GM19043 (cell line): ENCODE measurements around the gene C4orf54.

Source experiments
- ATAC-seq: cut with Tn5 transposase; IDR thresholded peaks from one replicate; pipeline ENCODE4 v1.9.1; 2021; ENCODE audit warnings: low read depth; ENCODE audit not compliant: unreplicated experiment

C4orf54 gene

DNA sequence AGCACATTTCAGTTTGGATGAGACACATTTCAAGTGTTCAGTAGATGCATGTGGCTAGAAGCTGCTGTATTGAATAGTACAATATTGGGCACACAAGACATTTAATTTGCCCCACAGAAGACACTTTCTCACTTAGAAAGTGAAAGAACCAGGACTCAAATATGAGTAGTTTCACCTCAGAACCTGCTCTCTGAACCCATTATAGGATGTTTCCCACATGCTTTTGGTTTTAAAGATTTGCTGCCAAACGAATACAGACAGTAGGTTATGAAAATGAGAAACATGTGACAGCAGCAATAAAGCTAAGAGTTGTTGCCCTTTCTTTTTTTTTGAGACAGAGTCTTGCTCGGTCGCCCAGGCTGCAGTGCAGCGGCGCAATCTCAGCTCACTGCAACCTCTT, 32.3 kb downstream of the C4orf54 start:
- ATAC-seq: peak; percentile 50

DNA sequence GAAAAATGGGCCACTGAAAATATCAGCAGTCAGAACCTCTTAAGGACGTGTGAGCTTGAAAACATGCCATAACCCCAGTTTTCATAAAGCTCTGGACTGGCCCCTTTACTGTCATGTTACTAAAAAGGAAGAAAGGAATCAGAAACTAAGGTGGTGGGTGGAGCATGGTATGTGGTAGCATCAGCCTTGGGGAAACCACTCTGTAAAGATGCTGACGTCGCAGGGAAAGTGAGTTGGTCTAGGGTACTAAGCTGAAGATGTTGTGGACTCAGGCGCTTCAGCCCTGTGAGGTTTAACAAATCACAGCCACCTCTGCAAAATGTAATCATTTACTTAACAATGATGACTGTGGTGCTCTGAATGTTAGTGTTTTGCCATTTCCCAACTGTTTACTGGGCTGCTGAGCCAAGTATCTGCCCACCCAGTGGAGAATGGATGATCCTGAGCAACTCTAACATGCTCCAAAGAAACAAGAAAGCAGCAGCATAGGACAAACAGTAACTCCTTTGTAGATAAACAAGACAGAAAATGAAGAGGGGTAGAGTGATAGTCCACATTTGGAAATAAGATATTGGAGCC, 33.4 kb downstream of the C4orf54 start:
- ATAC-seq: no peak

DNA sequence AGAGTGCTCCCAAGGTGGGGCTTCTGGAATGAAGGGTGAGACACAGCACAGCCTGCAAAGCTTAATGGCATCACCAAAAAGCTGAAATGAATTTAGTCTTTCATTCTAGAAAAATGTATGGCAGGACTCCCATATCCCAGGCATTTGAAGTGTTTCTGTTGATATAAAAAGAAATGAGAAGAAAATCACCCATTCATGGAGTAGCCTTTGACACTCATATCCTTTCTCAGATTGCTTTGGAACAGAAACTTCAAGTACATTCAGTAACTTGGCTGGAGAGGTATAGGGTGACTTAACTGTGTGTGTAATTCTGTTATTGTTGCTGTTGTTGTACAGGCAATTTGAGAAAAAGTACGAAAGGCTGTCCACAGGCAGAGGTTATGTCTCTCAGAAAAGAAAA, 35.3 kb downstream of the C4orf54 start:
- no peak for ATAC-seq

DNA sequence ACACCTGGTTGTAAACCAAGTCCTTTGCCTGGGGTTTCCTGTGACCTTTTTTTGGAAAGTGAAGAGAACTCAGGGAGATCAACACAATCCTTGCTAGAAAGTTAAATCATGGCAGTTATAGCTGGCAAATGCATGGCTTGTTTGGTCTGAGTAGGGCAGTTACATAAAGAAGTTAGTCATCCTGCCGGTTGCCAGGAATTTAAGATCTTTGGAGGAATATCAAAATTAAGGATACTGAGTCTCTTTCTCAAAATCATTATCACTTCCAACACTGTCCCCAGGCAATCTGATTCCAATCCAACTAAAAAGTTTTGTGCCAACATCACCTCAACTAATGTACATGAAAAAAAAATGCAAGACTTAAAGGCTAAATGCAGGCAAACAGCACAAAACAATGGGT, 40.3 kb downstream of the C4orf54 start:
- ATAC-seq: no peak

DNA sequence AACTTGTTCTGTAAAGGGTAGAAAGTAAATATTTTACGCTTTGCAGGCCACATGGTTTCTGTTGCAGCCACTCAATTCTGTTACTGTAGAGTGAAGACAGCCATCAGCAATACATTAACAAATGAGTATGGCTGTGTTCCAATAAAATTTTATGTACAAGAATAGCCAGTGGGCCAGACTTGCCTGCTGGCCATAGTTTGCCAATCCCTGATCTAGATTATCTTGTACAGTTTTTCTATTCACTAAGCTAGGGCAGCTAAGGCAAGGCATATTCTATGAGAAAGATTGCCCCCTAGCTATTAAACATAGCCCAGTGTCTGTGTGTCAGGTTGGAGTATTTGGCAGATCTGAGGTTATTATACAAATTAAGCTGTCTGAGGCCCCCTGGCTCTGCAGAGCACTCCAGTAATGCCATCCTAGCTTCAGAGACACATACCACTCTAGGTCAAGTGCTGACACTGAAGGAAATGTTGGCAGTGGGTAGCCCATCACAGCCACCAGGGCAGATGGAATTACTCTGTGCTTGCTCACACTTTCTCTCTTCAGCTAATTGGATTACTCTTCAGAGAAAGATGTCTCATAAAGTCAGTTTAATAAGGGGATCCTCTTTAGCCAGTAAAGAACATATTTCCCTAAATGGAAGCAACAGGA, 42.3 kb downstream of the C4orf54 start:
- no peak for ATAC-seq

DNA sequence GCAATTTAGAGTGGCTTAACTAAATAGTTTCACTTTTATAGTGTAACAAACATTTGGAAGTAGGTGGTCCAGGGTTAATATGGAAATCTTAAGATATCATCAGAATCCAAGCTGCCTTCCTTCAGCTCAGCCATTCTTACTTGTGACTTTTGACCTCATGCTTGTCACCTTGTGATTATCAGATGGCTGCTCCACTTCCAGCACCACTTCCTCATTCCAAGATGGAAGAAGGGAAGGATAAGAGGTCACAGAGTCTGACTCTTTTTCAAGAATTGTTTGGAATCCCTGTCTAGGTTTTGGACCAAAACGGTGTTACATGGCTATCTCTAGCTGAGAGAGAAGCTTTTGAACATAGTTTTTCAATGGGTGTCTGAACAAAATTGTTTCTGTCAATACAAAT, 43.1 kb downstream of the C4orf54 start:
- ATAC-seq: no peak

DNA sequence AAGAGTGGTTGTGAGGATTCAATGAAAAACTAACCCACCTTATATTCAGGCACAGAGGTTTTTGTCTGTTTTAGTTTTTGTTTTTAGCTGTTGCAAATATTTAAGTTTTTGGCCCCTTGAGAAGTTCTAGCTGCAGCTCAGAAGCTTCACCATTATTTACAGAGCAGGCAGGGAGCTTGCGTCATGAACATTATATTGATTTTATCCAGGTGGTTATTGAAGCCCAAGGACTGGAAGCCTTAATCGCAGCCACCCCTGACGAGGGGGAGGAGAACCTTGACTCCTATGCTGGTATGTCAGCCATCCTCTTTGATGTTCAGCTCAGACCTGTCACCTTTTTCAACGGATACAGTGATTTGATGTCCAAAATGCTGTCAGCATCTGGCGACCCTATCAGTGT, 44.9 kb downstream of the C4orf54 start:
- ATAC-seq: no peak

DNA sequence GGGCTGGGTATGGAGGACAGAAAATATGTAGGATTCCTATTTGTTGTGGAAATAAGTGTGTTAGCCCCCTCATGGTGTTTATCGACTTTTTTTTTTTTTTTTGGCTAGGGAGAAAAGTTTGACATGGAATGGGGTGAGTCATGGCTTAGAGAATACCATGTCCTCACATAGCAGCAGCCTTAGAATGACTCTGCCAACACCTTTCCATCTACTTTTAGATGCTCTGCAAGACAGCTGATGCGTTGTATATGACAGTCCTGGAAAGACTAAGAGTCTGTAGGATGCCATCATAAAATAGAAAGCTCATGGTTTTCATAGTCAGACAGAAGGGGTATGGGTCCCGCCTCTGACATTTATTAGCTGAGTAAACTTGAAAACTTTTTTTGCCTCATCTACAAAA, 45.3 kb downstream of the C4orf54 start:
- ATAC-seq: no peak

DNA sequence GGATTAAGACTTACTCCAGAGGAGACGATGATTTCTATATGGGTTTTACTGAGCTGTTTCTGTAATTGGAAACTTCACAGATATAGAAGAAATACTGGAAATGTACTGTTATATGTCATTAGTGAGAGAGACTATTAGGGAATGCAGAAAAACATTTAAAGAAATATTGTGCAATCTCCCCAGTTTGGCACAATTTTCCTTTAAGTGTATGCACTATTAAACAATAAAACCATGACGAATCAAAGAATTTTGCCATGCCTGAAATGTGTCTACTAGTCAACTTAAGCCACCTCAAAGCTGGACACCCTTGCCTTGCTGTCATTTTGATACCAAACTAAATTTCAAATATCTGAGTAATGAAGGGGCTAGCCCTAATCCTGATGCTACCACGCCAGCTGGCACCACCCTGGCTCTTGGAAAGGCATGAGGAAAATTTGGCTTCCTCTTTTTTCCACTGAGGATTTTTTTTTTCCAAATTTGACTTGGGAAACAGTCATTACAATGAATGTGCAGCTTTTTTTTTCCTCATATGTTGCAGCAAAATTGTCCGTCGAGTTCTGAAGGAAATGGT, 46.9 kb downstream of the C4orf54 start:
- ATAC-seq: no peak

DNA sequence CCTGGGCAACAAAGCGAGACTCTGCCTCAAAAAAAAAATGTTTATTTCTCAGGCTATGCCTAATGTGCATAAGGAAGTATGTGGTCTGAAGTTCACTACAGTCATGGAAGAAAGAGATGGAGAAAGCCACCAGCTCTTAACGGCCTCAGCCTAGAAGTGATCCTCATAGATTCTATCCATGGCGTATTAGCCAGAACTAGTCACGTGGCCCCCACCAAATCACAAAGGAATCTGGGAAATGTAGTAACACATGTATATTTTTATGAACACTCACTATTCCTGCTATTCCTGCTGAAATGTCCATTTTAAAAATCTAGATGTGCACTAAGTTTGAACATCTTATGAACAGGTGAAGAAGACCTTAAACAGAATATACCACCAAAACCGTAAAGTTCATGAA, 49.2 kb downstream of the C4orf54 start:
- no peak for ATAC-seq
